Measurements from ENCODE around the gene HLTF. TPM values are rescaled to one million over a fixed set of nuclear protein-coding genes. Genes with fewer than 3 reads are reported as not detected.
A peak's percentile ranks its signal among the peaks of the same experiment; 100 is the strongest.

Gene HLTF
- total RNA-seq, 6 experiments from 2014 or later, result 10.5 to 14.6 (median 12.3) TPM

- no peaks in the 10 kb centered on the region for H3K4me1 ChIP-seq
- no peaks in the 10 kb centered on the region for H3K9me3 ChIP-seq
- TF ChIP-seq CTCF (IDR thresholded peaks at IDR 0.05), result no peak
- TF ChIP-seq POLR2A (IDR thresholded peaks at IDR 0.05), result no peak
- H3K27me3 ChIP-seq, result no peaks in the 10 kb centered on the region
- no peaks in the 10 kb centered on the region for H3K36me3 ChIP-seq
- WGBS (ENCODE audit: insufficient coverage, low coverage, low lambda C conversion rate, missing lambda C conversion rate), result 29% methylated on average over 1 of the region's 1 CpG
- H3K27ac ChIP-seq, result no peak overlapping the region
- ATAC-seq, result peak in 2 of 4 donors; percentile 55 to 69
- DNase-seq, result no peak
- no peak overlapping the region for H3K4me3 ChIP-seq
- intact Hi-C loops (cut with DNase I), result no loop called here
These were observed 105.1 kb downstream of the HLTF start for GRCh38 chr3:148981273-148981672.

Small RNAs within 50 kb of the gene (small RNA-seq; reads per million reads assigned to genes)
- 0 reads per million in 2 experiments for gene RF00019

Other genes with a start within 250 kb of the HLTF start
- under 1 TPM in 5 of 6 experiments, not detected in 1; 0.12 to 0.27 (median 0.22) TPM for gene CPA3, start 221.2 kb downstream of the HLTF start, total RNA-seq
- 10 to 100 TPM in 3 of 6 experiments, 1 to 10 TPM in 3; 6.6 to 16.3 (median 10.3) TPM for gene GYG1, start 95.0 kb downstream of the HLTF start, total RNA-seq
- gene HPS3, start 43.1 kb upstream of the HLTF start, total RNA-seq, result 1 to 10 TPM; 4.2 to 8.5 (median 6.3) TPM
- gene CP, start 135.3 kb upstream of the HLTF start, total RNA-seq, result 1,000 to 10,000 TPM; 1,086 to 3,257 (median 1,852) TPM
- 1 to 10 TPM; 1.8 to 4.6 (median 3.1) TPM for gene TM4SF18, start 247.1 kb upstream of the HLTF start, total RNA-seq

Data from right lobe of liver (tissue), 6 donors.